ENCODE data around the gene LRP1B. TPM values are rescaled to one million over a fixed set of nuclear protein-coding genes. Genes with fewer than 3 reads are reported as not detected.

The LRP1B gene
- total and polyA plus RNA-seq, 2 of the 8 experiments (the other 6 are each of a cell fraction or from before 2014, with no cell fraction given), result 0.03 TPM; not detected in 1

DNA sequence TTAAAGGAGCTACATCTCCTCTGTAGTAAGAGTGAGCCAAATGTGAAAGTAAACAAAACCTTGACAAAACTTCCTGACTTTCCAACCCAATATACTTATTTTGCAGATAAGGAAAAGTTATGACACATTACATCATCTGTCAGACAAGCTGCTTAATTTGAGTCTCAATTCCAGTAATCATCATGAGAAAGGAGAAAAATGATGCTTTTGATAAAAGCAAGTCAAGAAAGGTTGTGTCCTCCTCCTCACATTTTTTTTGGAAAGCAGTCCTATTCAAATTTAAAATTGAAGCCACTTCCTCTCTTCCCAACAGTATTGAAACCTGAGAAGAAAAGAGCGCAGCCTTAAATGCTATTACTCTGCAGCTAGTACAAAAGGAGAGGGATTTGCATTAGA, 519.6 kb downstream of the LRP1B start:
- H2BK5ac ChIP-seq (ENCODE audit: low read depth, low read length), result peak overlapping the region; percentile 98; the same call in 1 of the 2 replicates
- peak overlapping the region; percentile 12; the same call in 1 of the 2 replicates for H3K27ac ChIP-seq (ENCODE audit: low read depth, low read length)
- CTCF ChIA-PET (ENCODE audit: partially characterized antibody), result no interaction called here
- peak overlapping the region in 2 of 4 experiments; percentile 8 to 43; a peak in 3 of 8 replicates for H3K4me3 ChIP-seq (ENCODE audit: extremely low read depth in 1 of 4, insufficient read depth in 2 of 4, low read depth in 3 of 4, low read length in 4 of 4)
- H2AFZ ChIP-seq (ENCODE audit: low read length), result no peak overlapping the region
- no peaks in the 10 kb centered on the region; a peak in 1 of 8 replicates for H3K36me3 ChIP-seq (ENCODE audit: control insufficient read depth in 2 of 4, insufficient read depth in 4 of 4, low read length in 3 of 4)
- peaks cover 0 to 1% (median 0%) of the 10 kb centered on the region in 4 experiments; a peak in 1 of 7 replicates for H3K27me3 ChIP-seq (replicated peaks in 1 of 4; ENCODE audit: control insufficient read depth in 3 of 4, extremely low read depth in 1 of 4, insufficient read depth in 3 of 4, low read length in 3 of 4)
- peak overlapping the region; percentile 99 for H2BK120ac ChIP-seq (replicated peaks; ENCODE audit: low read depth, low read length)
- no peak overlapping the region for H2AK5ac ChIP-seq (ENCODE audit: low read depth, low read length)
- FAIRE-seq, result peak; percentile 57
- H3K23me2 ChIP-seq (ENCODE audit: low read depth, low read length), result no peaks in the 10 kb centered on the region; the same call in 1 of the 2 replicates
- peak overlapping the region; percentile 44; the same call in 1 of the 2 replicates for H2BK20ac ChIP-seq (ENCODE audit: low read length)
- H3K79me2 ChIP-seq (ENCODE audit: control insufficient read depth in 1 of 2, insufficient read depth in 2 of 2, low read length in 2 of 2), result no peaks in the 10 kb centered on the region
- no peak overlapping the region for H3K18ac ChIP-seq (ENCODE audit: extremely low read depth, low read length)
- H3K56ac ChIP-seq (replicated peaks; ENCODE audit: insufficient read length, low read depth, low read length), result no peak overlapping the region
- no peaks in the 10 kb centered on the region for H3K79me1 ChIP-seq (ENCODE audit: low read depth, low read length)
- H4K5ac ChIP-seq (ENCODE audit: insufficient read length, low read depth, low read length), result no peak overlapping the region
- peak overlapping the region; percentile 99 for H4K91ac ChIP-seq (replicated peaks; ENCODE audit: insufficient read length, low read length)
- DNase-seq (ENCODE audit: low read depth in 1 of 2, low spot score in 2 of 2), result no peak
- no peak overlapping the region for H4K8ac ChIP-seq (ENCODE audit: extremely low read depth, insufficient read depth, low read length)
- H2BK12ac ChIP-seq (ENCODE audit: low read depth, low read length), result no peak overlapping the region
- H4K20me1 ChIP-seq (replicated peaks in 1 of 2; ENCODE audit: control insufficient read depth in 1 of 2, insufficient read depth in 2 of 2, low read length in 2 of 2), result no peaks in the 10 kb centered on the region
- H2BK15ac ChIP-seq (ENCODE audit: low read length), result no peak overlapping the region
- H3K9ac ChIP-seq (replicated peaks in 1 of 4; ENCODE audit: extremely low read depth in 1 of 4, low read depth in 3 of 4, low read length in 3 of 4), result no peak overlapping the region
- POLR2A ChIA-PET (ENCODE audit: partially characterized antibody), result interaction anchor here (0.8 kb wide), 1 partner anchor 10 kb away, joined by 3 read pairs; no protein-coding TSS in a partner anchor
- WGBS, 2 experiments (ENCODE audit: extremely low coverage in 1 of 2, insufficient coverage in 1 of 2, insufficient read length in 1 of 2, insufficient replicate concordance in 2 of 2, low coverage in 1 of 2, low lambda C conversion rate in 2 of 2, missing lambda C conversion rate in 1 of 2), result 6% methylated on average over 1 of the region's 1 CpG; no CpG with 5 or more reads in 1 of the 2 experiments
- peaks cover 3 to 9% (median 7%) of the 10 kb centered on the region in 4 experiments; a peak in 6 of 7 replicates for H3K4me1 ChIP-seq (replicated peaks in 1 of 4; ENCODE audit: control insufficient read depth in 3 of 4, insufficient read depth in 4 of 4, low read length in 3 of 4)
- H3K14ac ChIP-seq (ENCODE audit: insufficient read length), result no peak overlapping the region
- no peaks in the 10 kb centered on the region for H3K9me3 ChIP-seq (ENCODE audit: insufficient read depth in 2 of 2, low read depth in 1 of 2, low read length in 1 of 2)
- no peak overlapping the region for H3K23ac ChIP-seq (ENCODE audit: insufficient read length)
- peak overlapping the region; percentile 41 to 60; a peak in 3 of 4 replicates for H3K4me2 ChIP-seq (ENCODE audit: insufficient read depth in 1 of 2, low read depth in 2 of 2, low read length in 2 of 2)
- H3K4ac ChIP-seq (replicated peaks; ENCODE audit: insufficient read length, low read depth, low read length), result no peak overlapping the region
- TF ChIP-seq SP2 (IDR thresholded peaks at IDR 0.05; ENCODE audit: low read length) (no peak), RBBP5 (IDR thresholded peaks at IDR 0.05; ENCODE audit: borderline replicate concordance, low read depth, low read length) (no peak), BACH1 (IDR thresholded peaks at IDR 0.05; ENCODE audit: low read length) (no peak)

Measured in H1 (cell line).